Body of pancreas (tissue), 4 donors: ENCODE measurements around the gene POLN.

Experiments
- POLR2A ChIP-seq, 3 donors: fragments of 450-650 bp; IDR thresholded peaks; one replicate each; pipeline ENCODE4 v1.6.1; 2016; ENCODE audit warnings: antibody characterized with exemption in 3 of 3, mild to moderate bottlenecking in 2 of 3
- TF ChIP-seq, protein P1 (sequence below), 7 experiments: fragments of 450-650 bp in 4 of 7; fragments of 200-600 bp in 3 of 7; sonication (generic) in 3 of 7; IDR thresholded peaks; one replicate each; pipeline ENCODE4 v1.5.1; 2016 to 2019; ENCODE audit warnings: antibody characterized with exemption in 7 of 7

DNA sequence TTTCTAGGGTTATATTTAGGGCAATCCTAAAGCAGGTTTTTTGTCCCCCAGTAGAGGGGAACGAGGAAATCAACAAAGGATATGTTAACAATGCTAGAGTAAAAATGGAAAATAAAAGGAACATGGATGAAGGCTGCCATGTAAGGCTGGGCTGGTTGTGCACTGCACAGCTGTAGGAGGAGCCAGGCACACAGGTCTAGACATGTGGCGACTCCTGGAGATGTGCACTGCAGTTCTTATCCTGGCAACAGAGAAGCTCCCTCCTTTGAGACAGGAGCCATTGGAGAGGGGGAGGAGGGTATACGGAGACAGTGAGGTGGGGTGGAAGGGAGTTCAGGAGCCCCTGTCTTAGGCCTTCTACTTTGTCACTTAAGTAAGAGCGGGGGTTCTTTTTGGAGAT, 116.9 kb downstream of the POLN start:
- TF ChIP-seq, protein P1, sequence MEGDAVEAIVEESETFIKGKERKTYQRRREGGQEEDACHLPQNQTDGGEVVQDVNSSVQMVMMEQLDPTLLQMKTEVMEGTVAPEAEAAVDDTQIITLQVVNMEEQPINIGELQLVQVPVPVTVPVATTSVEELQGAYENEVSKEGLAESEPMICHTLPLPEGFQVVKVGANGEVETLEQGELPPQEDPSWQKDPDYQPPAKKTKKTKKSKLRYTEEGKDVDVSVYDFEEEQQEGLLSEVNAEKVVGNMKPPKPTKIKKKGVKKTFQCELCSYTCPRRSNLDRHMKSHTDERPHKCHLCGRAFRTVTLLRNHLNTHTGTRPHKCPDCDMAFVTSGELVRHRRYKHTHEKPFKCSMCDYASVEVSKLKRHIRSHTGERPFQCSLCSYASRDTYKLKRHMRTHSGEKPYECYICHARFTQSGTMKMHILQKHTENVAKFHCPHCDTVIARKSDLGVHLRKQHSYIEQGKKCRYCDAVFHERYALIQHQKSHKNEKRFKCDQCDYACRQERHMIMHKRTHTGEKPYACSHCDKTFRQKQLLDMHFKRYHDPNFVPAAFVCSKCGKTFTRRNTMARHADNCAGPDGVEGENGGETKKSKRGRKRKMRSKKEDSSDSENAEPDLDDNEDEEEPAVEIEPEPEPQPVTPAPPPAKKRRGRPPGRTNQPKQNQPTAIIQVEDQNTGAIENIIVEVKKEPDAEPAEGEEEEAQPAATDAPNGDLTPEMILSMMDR (IDR thresholded peaks at IDR 0.05), result no peak
- no peak for TF ChIP-seq POLR2A (IDR thresholded peaks at IDR 0.05)
